Esophagus muscularis mucosa (tissue), 4 donors: ENCODE results near the gene OSBPL3.

Source experiments
- EP300 ChIP-seq: sonication (generic); formaldehyde crosslinking; IDR thresholded peaks from one replicate; pipeline ENCODE4 v1.6.1; 2017; ENCODE audit warnings: antibody characterized with exemption
- POLR2A ChIP-seq: fragments of 450-650 bp; IDR thresholded peaks from one replicate; pipeline ENCODE4 v1.6.1; 2017; ENCODE audit warnings: antibody characterized with exemption, moderate library complexity, mild to moderate bottlenecking, low read depth
- POLR2AphosphoS5 ChIP-seq, 2 donors: sonication (generic); formaldehyde crosslinking; IDR thresholded peaks; one replicate each; pipeline ENCODE4 v1.6.1; 2017; ENCODE audit warnings: antibody characterized with exemption in 2 of 2
- TF ChIP-seq, protein P1 (sequence below), 3 experiments: fragments of 200-600 bp in 2 of 3; fragments of 450-650 bp in 1 of 3; sonication (generic) in 2 of 3; IDR thresholded peaks; one replicate each; pipeline ENCODE4 v1.5.1; 2017 to 2019; ENCODE audit warnings: antibody characterized with exemption in 3 of 3, mild to moderate bottlenecking in 2 of 3, moderate library complexity in 1 of 3

DNA sequence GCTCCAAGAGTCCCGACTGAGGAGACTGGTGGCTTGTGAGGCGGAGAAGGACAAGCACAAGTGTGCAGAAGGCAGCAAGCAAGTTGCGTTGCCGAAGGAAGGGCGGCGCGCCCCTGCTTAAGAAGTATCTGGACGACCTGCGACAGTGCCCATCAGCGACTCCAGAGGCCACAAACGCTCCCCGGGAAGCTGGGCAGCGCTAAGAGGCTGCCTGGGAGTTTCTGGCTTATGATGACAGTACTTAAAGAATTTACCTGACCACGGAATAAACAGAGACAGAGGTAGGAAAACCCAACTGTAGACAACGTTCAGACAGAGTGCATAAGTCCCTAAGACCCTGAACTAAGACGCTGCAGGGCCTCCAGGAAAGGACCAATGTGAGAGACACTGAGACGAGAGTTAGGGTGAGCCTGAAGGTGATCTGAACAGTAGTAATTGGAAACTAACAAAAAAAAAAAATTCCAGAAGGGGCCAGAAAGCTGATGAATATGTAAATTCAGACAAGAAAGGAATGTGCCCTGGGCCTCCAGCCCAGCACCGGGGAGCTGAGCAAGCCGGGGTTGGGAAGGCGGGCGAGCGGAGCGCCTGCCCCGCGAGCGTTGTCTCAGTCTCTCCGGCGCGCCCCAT, 1.0 kb downstream of the OSBPL3 start:
- TF ChIP-seq POLR2AphosphoS5 (IDR thresholded peaks at IDR 0.05) (no peak), POLR2A (no peak), EP300 (no peak)
- TF ChIP-seq, protein P1, sequence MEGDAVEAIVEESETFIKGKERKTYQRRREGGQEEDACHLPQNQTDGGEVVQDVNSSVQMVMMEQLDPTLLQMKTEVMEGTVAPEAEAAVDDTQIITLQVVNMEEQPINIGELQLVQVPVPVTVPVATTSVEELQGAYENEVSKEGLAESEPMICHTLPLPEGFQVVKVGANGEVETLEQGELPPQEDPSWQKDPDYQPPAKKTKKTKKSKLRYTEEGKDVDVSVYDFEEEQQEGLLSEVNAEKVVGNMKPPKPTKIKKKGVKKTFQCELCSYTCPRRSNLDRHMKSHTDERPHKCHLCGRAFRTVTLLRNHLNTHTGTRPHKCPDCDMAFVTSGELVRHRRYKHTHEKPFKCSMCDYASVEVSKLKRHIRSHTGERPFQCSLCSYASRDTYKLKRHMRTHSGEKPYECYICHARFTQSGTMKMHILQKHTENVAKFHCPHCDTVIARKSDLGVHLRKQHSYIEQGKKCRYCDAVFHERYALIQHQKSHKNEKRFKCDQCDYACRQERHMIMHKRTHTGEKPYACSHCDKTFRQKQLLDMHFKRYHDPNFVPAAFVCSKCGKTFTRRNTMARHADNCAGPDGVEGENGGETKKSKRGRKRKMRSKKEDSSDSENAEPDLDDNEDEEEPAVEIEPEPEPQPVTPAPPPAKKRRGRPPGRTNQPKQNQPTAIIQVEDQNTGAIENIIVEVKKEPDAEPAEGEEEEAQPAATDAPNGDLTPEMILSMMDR (IDR thresholded peaks at IDR 0.05): no peak
